Measurements from ENCODE around the gene CNOT3.
A peak's percentile ranks its signal among the peaks of the same experiment; 100 is the strongest.

CNOT3 gene

DNA sequence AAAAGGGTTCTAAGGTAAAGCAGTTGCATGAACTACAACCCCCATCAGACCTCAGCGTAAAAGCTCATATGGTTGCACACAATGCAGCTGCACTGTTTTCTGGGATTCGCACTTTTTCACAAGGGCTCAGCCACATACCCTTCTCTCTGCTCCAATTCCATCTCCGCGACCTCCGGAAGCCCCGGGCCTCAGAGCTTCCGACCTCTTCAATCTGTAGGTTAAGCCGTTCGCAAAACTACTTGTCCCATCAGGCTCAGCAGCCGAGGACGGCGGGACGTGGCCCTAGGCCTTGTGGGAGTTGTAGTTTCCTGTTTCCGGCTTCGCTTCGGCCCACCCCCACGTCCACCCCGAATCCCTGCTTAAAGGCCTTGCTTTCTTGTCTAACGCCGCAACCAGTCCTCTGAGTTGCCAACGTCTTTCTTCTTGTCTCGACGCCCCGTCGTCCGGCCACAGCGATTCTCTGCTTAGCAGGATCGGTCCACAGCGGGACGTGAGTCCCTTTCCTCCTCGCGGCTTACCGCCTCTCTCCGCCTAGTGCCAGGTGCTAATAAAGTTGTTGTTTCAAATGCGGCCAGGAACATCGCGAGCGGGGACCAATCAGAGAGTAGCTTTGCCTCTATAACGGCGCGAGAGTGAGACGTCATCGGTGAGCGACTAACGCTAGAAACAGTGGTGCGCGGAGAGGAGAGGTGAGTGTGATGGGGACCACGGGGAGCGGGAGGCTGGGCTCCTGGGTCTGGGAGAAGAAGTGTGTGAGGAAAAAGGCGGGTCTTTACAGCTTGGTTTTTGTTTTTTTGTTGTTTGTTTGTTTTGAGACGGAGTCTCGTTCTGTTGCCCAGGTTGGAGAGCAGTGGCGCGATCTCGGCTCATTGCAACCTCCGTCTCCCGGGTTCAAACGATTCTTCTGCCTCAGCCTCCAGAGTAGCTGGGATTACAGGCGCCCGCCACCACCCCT lies 22.2 kb upstream of the CNOT3 start, which contains the start of the genes PRPF31 and TFPT (continued):
- TF ChIP-seq ZNF16 (tag by site-specific recombination; IDR thresholded peaks at IDR 0.05; ENCODE audit: low read depth) (no peak), ZNF529 (tag by site-specific recombination; IDR thresholded peaks at IDR 0.05; ENCODE audit: insufficient replicate concordance) (no peak), GFI1B (tag by site-specific recombination; IDR thresholded peaks at IDR 0.05) (no peak; the same call in 1 of the 2 replicates), ZNF24 (tag by site-specific recombination; IDR thresholded peaks at IDR 0.05) (peak; percentile 89), ZNF157 (tag by site-specific recombination; IDR thresholded peaks at IDR 0.05) (no peak), KLF10 (tag by site-specific recombination; IDR thresholded peaks at IDR 0.05) (0 out of 2 replicates have a peak, but pooled peaks have one; percentile 28), ZNF768 (tag by site-specific recombination; IDR thresholded peaks at IDR 0.05) (no peak), ZNF394 (tag by site-specific recombination; IDR thresholded peaks at IDR 0.05; ENCODE audit: borderline replicate concordance) (peak; percentile 65; the same call in 1 of the 2 replicates), ZNF658 (tag by site-specific recombination; IDR thresholded peaks at IDR 0.05) (no peak), ZNF202 (tag by site-specific recombination; IDR thresholded peaks at IDR 0.05; ENCODE audit: borderline replicate concordance) (no peak), ZNF2 (tag by site-specific recombination; IDR thresholded peaks at IDR 0.05) (peak; percentile 97), KLF16 (tag by site-specific recombination; IDR thresholded peaks at IDR 0.05) (peak; percentile 98), ZNF544 (tag by site-specific recombination; IDR thresholded peaks at IDR 0.05) (no peak), ZNF549 (tag by site-specific recombination; IDR thresholded peaks at IDR 0.05) (no peak), SCRT2 (tag by site-specific recombination; IDR thresholded peaks at IDR 0.05) (peak; percentile 67), ZFP41 (tag by site-specific recombination; IDR thresholded peaks at IDR 0.05; ENCODE audit: borderline replicate concordance) (no peak), ZNF626 (tag by site-specific recombination; IDR thresholded peaks at IDR 0.05) (no peak), ZNF266 (tag by site-specific recombination; IDR thresholded peaks at IDR 0.05; ENCODE audit: low read depth) (no peak), GLIS1 (tag by site-specific recombination; IDR thresholded peaks at IDR 0.05) (peak; percentile 33), ZNF174 (tag by site-specific recombination; IDR thresholded peaks at IDR 0.05) (no peak), ZNF416 (tag by site-specific recombination; IDR thresholded peaks at IDR 0.05) (no peak), ZNF558 (tag by site-specific recombination; IDR thresholded peaks at IDR 0.05) (no peak), ZNF138 (tag by site-specific recombination; IDR thresholded peaks at IDR 0.05; ENCODE audit: borderline replicate concordance) (no peak), ZNF473 (tag by site-specific recombination; IDR thresholded peaks at IDR 0.05) (no peak)
- TF ChIP-seq, protein P1, sequence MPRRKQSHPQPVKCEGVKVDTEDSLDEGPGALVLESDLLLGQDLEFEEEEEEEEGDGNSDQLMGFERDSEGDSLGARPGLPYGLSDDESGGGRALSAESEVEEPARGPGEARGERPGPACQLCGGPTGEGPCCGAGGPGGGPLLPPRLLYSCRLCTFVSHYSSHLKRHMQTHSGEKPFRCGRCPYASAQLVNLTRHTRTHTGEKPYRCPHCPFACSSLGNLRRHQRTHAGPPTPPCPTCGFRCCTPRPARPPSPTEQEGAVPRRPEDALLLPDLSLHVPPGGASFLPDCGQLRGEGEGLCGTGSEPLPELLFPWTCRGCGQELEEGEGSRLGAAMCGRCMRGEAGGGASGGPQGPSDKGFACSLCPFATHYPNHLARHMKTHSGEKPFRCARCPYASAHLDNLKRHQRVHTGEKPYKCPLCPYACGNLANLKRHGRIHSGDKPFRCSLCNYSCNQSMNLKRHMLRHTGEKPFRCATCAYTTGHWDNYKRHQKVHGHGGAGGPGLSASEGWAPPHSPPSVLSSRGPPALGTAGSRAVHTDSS (tag by site-specific recombination; IDR thresholded peaks at IDR 0.05): peak; percentile 40; the same call in 1 of the 2 replicates
- TF ChIP-seq, protein P2, sequence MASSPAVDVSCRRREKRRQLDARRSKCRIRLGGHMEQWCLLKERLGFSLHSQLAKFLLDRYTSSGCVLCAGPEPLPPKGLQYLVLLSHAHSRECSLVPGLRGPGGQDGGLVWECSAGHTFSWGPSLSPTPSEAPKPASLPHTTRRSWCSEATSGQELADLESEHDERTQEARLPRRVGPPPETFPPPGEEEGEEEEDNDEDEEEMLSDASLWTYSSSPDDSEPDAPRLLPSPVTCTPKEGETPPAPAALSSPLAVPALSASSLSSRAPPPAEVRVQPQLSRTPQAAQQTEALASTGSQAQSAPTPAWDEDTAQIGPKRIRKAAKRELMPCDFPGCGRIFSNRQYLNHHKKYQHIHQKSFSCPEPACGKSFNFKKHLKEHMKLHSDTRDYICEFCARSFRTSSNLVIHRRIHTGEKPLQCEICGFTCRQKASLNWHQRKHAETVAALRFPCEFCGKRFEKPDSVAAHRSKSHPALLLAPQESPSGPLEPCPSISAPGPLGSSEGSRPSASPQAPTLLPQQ (tag by site-specific recombination; IDR thresholded peaks at IDR 0.05): peak; percentile 86
- TF ChIP-seq, protein P3, sequence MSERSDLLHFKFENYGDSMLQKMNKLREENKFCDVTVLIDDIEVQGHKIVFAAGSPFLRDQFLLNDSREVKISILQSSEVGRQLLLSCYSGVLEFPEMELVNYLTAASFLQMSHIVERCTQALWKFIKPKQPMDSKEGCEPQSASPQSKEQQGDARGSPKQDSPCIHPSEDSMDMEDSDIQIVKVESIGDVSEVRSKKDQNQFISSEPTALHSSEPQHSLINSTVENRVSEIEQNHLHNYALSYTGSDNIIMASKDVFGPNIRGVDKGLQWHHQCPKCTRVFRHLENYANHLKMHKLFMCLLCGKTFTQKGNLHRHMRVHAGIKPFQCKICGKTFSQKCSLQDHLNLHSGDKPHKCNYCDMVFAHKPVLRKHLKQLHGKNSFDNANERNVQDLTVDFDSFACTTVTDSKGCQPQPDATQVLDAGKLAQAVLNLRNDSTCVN (tag by site-specific recombination; optimal IDR thresholded peaks at IDR 0.05): peak; percentile 57
- TF ChIP-seq, protein P4, sequence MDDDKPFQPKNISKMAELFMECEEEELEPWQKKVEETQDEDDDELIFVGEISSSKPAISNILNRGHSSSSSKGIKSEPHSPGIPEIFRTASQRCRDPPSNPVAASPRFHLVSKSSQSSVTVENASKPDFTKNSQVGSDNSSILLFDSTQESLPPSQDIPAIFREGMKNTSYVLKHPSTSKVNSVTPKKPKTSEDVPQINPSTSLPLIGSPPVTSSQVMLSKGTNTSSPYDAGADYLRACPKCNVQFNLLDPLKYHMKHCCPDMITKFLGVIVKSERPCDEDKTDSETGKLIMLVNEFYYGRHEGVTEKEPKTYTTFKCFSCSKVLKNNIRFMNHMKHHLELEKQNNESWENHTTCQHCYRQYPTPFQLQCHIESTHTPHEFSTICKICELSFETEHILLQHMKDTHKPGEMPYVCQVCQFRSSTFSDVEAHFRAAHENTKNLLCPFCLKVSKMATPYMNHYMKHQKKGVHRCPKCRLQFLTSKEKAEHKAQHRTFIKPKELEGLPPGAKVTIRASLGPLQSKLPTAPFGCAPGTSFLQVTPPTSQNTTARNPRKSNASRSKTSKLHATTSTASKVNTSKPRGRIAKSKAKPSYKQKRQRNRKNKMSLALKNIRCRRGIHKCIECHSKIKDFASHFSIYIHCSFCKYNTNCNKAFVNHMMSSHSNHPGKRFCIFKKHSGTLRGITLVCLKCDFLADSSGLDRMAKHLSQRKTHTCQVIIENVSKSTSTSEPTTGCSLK (tag by site-specific recombination; IDR thresholded peaks at IDR 0.05): no peak
- TF ChIP-seq, protein P5, sequence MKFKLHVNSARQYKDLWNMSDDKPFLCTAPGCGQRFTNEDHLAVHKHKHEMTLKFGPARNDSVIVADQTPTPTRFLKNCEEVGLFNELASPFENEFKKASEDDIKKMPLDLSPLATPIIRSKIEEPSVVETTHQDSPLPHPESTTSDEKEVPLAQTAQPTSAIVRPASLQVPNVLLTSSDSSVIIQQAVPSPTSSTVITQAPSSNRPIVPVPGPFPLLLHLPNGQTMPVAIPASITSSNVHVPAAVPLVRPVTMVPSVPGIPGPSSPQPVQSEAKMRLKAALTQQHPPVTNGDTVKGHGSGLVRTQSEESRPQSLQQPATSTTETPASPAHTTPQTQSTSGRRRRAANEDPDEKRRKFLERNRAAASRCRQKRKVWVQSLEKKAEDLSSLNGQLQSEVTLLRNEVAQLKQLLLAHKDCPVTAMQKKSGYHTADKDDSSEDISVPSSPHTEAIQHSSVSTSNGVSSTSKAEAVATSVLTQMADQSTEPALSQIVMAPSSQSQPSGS (tag by site-specific recombination; IDR thresholded peaks at IDR 0.05; ENCODE audit: low read depth): peak; percentile 63; the same call in 1 of the 2 replicates
